Smooth muscle cell (in vitro differentiated cells): ENCODE data around the gene DCUN1D3. TPM values are rescaled to one million over a fixed set of nuclear protein-coding genes. Genes with fewer than 3 reads are reported as not detected.

ENCODE experiments used
- DNase-seq: peaks from one replicate; lab custom pipeline; 2025; ENCODE audit not compliant: unreplicated experiment; lab: John Stamatoyannopoulos, UW
- H2AFZ ChIP-seq: fragments of 200-600 bp; sonication (generic); 2 replicates; pipeline ENCODE4 v1.6.0; 2016; ENCODE audit warnings: antibody characterized with exemption, low read depth, mild to moderate bottlenecking
- H3F3A ChIP-seq: fragments of 200-600 bp; sonication (generic); 2 replicates; pipeline ENCODE4 v1.6.0; 2017; ENCODE audit warnings: antibody characterized with exemption, low read depth
- H3K27ac ChIP-seq: fragments of 200-600 bp; sonication (generic); 2 replicates; pipeline ENCODE4 v1.5.1; 2016; ENCODE audit warnings: low read depth, mild to moderate bottlenecking
- H3K27me3 ChIP-seq: fragments of 200-600 bp; sonication (generic); 2 replicates; pipeline ENCODE4 v1.6.1; 2016; ENCODE audit warnings: low read depth, mild to moderate bottlenecking
- H3K36me3 ChIP-seq: fragments of 200-600 bp; sonication (generic); 2 replicates; pipeline ENCODE4 v1.5.1; 2016; ENCODE audit warnings: low read depth
- H3K4me1 ChIP-seq: fragments of 200-600 bp; sonication (generic); 2 replicates; pipeline ENCODE4 v1.5.1; 2016; ENCODE audit warnings: low read depth
- H3K4me2 ChIP-seq: fragments of 200-600 bp; sonication (generic); 2 replicates; pipeline ENCODE4 v1.6.0; 2016; ENCODE audit warnings: mild to moderate bottlenecking
- H3K4me3 ChIP-seq: fragments of 200-600 bp; sonication (generic); 2 replicates; pipeline ENCODE4 v1.5.1; 2016; ENCODE audit warnings: mild to moderate bottlenecking
- H3K79me2 ChIP-seq: fragments of 200-600 bp; sonication (generic); 2 replicates; pipeline ENCODE4 v1.6.0; 2016; ENCODE audit warnings: low read depth, mild to moderate bottlenecking
- H3K9ac ChIP-seq: fragments of 200-600 bp; sonication (generic); 2 replicates; pipeline ENCODE4 v1.6.0; 2016; ENCODE audit warnings: low read depth
- H3K9me3 ChIP-seq: fragments of 200-600 bp; sonication (generic); replicated peaks from 2 replicates; pipeline ENCODE4 v1.5.1; 2016; ENCODE audit warnings: low read depth
- H4K20me1 ChIP-seq: fragments of 200-600 bp; sonication (generic); 2 replicates; pipeline ENCODE4 v1.6.0; 2016; ENCODE audit warnings: low read depth
- WGBS: methylation state at CpG from one replicate; pipeline ENCODE4 v1.1.7; 2016; ENCODE audit warnings: low lambda C conversion rate; 5-methylcytosine and 5-hydroxymethylcytosine counted together
- polyA plus RNA-seq: library from polyadenylated mRNA; unstranded; fragments of >200 nt; fragmentation: Nextera tagmentation; extraction: Ambion mirVana; gene quantifications from 2 replicates; pipeline ENCODE4 v1.2.1, GENCODE V29; 2016
- total RNA-seq: library from RNA; depleted of rRNA; stranded (reverse); fragments of >200 nt; gene quantifications from 2 replicates; pipeline ENCODE4 v1.2.3, GENCODE V29; 2014
- TF ChIP-seq, protein P1 (sequence below): fragments of 200-600 bp; sonication (generic); IDR thresholded peaks from 2 replicates; pipeline ENCODE4 v1.5.1; 2017; ENCODE audit warnings: borderline replicate concordance, mild to moderate bottlenecking, antibody characterized with exemption; ENCODE audit not compliant: insufficient read depth, poor library complexity, severe bottlenecking

The DCUN1D3 gene
- total and polyA plus RNA-seq, 2 experiments from 2014 or later = 12.6 to 37.8 TPM

DNA sequence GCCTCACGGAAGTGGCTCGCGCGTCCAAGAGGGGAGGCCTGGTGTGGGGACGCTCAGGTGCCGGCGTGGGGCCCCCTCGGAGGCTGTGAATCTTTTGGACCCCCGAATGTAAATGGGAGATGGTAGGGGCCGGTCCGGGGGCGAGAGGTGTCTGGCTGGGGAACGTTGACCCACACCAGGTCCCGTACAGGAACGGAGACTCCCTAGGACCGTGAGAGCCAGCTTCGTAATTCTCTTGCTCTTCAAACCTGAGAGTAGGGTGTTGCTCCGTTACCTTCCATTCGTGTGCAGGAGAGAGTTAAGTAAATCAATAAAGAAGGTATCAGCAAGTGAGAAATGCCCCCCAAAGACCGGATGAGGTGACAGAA is 894 bp upstream of the DCUN1D3 start:
- TF ChIP-seq, protein P1, sequence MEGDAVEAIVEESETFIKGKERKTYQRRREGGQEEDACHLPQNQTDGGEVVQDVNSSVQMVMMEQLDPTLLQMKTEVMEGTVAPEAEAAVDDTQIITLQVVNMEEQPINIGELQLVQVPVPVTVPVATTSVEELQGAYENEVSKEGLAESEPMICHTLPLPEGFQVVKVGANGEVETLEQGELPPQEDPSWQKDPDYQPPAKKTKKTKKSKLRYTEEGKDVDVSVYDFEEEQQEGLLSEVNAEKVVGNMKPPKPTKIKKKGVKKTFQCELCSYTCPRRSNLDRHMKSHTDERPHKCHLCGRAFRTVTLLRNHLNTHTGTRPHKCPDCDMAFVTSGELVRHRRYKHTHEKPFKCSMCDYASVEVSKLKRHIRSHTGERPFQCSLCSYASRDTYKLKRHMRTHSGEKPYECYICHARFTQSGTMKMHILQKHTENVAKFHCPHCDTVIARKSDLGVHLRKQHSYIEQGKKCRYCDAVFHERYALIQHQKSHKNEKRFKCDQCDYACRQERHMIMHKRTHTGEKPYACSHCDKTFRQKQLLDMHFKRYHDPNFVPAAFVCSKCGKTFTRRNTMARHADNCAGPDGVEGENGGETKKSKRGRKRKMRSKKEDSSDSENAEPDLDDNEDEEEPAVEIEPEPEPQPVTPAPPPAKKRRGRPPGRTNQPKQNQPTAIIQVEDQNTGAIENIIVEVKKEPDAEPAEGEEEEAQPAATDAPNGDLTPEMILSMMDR = no peak
- H3K4me1 ChIP-seq = peaks cover 48% of the 10 kb centered on the region
- H3K27me3 ChIP-seq = no peaks in the 10 kb centered on the region
- peaks cover 37% of the 10 kb centered on the region for H4K20me1 ChIP-seq
- WGBS = 1% methylated on average over 20 of the region's 20 CpGs
- peak overlapping the region; percentile 94 for H3K27ac ChIP-seq
- H3K4me2 ChIP-seq = peak overlapping the region; percentile 91
- no peak for DNase-seq
- no peak overlapping the region for H2AFZ ChIP-seq
- peak overlapping the region; percentile 80 for H3K4me3 ChIP-seq
- peaks cover 49% of the 10 kb centered on the region for H3K79me2 ChIP-seq
- peaks cover 8% of the 10 kb centered on the region for H3F3A ChIP-seq
- H3K9me3 ChIP-seq = no peaks in the 10 kb centered on the region
- peak overlapping the region; percentile 95 for H3K9ac ChIP-seq
- H3K36me3 ChIP-seq = no peaks in the 10 kb centered on the region

- Histone ChIP-seq H3K4me3 (peak overlapping the region; percentile 80), H3K4me1 (peaks cover 34% of the 10 kb centered on the region), H3K9ac (peak overlapping the region; percentile 84), H3K79me2 (peaks cover 61% of the 10 kb centered on the region), H3K36me3 (no peaks in the 10 kb centered on the region), H3K27me3 (no peaks in the 10 kb centered on the region), H3F3A (peaks cover under 1% of the 10 kb centered on the region), H4K20me1 (peaks cover 50% of the 10 kb centered on the region), H3K4me2 (peak overlapping the region; percentile 91), H2AFZ (no peak overlapping the region), H3K27ac (peak overlapping the region; percentile 94), H3K9me3 (no peaks in the 10 kb centered on the region)
- TF ChIP-seq, protein P1 = no peak
- WGBS = 2% methylated on average over 20 of the region's 23 CpGs
- no peak for DNase-seq
These were observed 470 bp downstream of the DCUN1D3 start for GRCh38 chr16:20899477-20900298.

DNA sequence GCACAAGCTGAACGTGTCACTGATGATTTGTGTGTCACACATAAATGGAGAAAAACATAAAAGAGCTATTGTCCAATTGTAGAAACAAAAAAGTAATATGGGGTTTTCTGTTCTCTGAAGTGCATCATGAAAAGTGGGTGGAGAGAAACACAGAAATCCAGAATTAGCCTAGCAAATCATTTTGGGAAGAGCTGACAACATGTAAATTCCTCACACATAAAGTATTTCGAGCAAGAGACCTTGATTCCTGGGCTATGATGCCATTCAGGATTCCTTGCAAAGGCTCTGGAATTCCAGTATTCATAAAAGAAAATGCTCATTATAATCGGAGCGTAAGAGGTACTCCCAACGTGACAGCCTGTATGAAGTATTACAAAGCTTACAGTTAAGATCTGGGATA is 1.1 kb downstream of the DCUN1D3 start:
- H3K9me3 ChIP-seq = no peaks in the 10 kb centered on the region
- 16% methylated on average over 5 of the region's 5 CpGs for WGBS
- no peaks in the 10 kb centered on the region for H3K36me3 ChIP-seq
- peak overlapping the region; percentile 80 for H3K4me3 ChIP-seq
- no peaks in the 10 kb centered on the region for H3F3A ChIP-seq
- peaks cover 29% of the 10 kb centered on the region for H3K4me1 ChIP-seq
- TF ChIP-seq, protein P1 = no peak
- H3K27ac ChIP-seq = peak overlapping the region; percentile 94
- no peak overlapping the region for H2AFZ ChIP-seq
- H3K4me2 ChIP-seq = peak overlapping the region; percentile 91
- H3K79me2 ChIP-seq = peaks cover 67% of the 10 kb centered on the region
- DNase-seq = no peak
- no peaks in the 10 kb centered on the region for H3K27me3 ChIP-seq
- H3K9ac ChIP-seq = peak overlapping the region; percentile 84
- peaks cover 57% of the 10 kb centered on the region for H4K20me1 ChIP-seq
